ENCODE measurements around the gene CHAT.

DNA sequence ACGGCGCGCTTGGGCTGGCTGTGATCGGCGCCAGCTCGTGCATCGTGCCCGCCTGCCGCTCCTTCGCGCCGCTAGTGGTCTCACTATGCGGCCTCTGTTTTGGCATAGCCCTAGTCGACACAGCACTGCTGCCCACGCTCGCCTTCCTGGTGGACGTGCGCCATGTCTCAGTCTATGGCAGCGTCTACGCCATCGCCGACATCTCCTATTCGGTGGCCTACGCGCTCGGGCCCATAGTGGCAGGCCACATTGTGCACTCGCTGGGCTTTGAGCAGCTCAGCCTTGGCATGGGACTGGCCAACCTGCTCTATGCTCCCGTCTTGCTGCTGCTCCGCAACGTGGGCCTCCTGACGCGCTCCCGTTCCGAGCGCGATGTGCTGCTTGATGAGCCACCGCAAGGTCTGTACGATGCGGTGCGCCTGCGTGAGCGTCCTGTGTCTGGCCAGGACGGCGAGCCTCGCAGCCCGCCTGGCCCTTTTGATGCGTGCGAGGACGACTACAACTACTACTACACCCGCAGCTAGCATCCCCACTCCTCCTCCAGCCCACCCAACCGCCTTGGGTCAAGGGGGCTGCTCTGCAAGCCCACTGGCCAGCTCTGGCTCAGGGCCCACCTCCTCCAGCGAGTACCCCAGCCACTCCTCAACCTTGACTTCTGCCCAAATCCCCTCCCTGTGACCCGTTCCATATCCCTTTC is 1.9 kb upstream of the CHAT start:
- TF ChIP-seq CTCF (IDR thresholded peaks at IDR 0.05) = no peak
- no peak for TF ChIP-seq POLR2A (IDR thresholded peaks at IDR 0.05)
- TF ChIP-seq EP300 (IDR thresholded peaks at IDR 0.05) = no peak

All from ovary (tissue), 3 donors.